ENCODE measurements around the gene CCNA2.

Gene CCNA2

GRCh38 chr4:121823505-121824170 lies at the start of gene CCNA2:
TSS of gene CCNA2 (minus strand) at chr4:121823883. CDS start at chr4:121823628, 255 bp downstream.
- peak; percentile 87 to 93 for DNase-seq (ENCODE audit: low read depth in 2 of 2)

- DNase-seq (ENCODE audit: low read depth in 2 of 2) = peak; percentile 92 to 95
Measured at GRCh38 chr4:121869841-121870822, 46.4 kb upstream of the CCNA2 start, which contains the start of gene BBS7. TSS of gene BBS7 (minus strand) at chr4:121870474. CDS start at chr4:121870313, 161 bp downstream.

DNA sequence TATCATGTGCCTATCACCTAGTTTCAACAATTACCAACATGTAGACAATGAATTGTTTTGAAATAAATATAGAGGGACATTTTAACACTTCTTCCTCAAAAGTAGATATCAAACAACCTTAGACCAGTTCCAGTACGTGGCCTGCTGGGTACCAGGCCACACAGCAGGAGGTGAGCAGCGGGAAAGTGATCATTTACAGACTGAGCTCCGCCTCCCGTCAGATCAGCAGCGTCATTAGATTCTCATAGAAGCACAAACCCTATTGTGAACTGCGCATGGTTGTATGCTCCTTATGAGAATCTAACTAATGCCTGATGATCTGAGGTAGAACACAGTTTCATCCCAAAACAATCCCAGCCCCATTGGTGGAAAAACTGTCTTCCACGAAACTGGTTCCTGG lies 40.1 kb upstream of the CCNA2 start:
- DNase-seq (ENCODE audit: low read depth in 2 of 2) = no peak

DNA sequence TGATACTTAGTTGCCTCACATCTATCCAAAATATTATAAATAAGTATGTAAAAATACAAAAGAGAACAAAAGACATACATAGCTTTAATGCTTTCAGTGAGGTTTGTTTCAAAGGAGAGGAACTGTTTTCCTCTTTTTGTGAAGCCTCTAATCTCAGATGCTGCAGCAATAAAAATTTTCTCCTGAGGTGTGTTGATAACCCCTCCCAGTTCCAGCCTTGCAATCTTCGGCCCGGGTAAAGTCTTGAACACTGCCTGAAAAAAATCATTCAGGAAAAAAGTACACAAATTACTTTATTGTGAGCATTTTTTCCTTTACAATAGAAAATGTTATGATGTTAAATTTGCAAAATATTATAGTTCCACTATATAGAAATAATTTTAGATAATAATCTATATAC lies 37.7 kb upstream of the CCNA2 start:
- DNase-seq (ENCODE audit: low read depth in 2 of 2) = no peak

GRCh38 chr4:121860121-121860520 lies 36.4 kb upstream of the CCNA2 start:
- DNase-seq (ENCODE audit: low read depth in 2 of 2) = no peak

GRCh38 chr4:121851354-121851753 lies 27.7 kb upstream of the CCNA2 start:
- no peak for DNase-seq (ENCODE audit: low read depth in 2 of 2)

DNA sequence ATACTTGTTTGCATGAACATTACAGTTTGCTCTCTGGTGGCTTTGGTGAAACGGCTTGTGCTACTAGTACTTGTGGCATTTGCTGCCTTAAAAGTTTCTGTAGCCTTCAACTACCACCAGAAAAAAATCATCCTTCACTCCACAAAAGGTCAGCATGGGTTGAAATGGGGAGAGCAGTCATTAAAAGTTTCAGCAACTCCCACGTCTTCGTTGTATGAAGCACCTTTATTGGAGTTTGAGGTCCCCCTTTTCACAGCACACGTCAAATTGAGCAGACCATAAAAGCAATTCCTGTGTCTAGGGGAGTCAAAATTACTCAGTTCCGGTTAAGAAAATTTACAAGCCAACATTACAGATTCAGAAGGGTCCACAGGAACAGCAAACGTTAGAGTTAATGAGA lies 23.0 kb upstream of the CCNA2 start:
- DNase-seq (ENCODE audit: low read depth in 2 of 2) = no peak

GRCh38 chr4:121842862-121843261 lies 19.2 kb upstream of the CCNA2 start:
- no peak for DNase-seq (ENCODE audit: low read depth in 2 of 2)

- DNase-seq (ENCODE audit: low read depth in 2 of 2) = no peak
Measured at GRCh38 chr4:121838136-121838535, 14.5 kb upstream of the CCNA2 start.

DNA sequence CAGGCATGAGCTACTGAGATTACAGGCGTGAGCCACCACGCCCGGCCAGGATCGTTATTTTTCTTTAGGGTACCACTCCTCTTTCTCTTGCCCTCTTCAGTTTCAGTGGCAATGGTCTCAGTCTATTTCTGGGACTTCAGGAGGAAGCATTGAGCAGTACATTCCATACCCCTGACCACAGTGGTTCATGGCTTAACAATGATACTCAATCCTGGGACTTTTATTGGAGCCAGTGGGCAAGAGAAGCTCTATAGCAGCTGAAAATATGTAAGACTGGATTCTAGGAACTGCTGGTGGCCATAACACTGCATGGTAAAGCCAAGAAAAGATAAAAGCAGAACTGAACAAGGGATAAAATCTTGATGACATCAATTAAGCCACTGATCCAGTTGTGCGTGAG lies 5.8 kb upstream of the CCNA2 start:
- no peak for DNase-seq (ENCODE audit: low read depth in 2 of 2)

DNA sequence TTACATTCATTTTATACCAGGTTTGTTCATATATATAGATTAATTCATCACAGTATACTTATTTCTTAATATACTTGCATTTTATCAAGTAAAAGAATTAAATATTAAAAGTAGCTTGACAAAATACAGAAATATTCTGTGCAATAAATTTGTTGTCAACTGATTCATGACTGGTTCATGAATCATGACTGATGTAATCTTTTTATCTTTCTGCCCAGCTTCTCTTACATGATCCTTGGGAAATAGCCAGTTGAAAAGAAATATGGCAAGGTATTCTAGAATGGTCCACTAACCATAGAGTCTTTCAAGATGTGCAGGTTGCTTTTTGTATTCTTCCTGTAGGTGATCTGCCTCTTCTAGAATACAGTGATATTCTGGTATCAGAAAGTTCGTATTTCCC lies 4.2 kb upstream of the CCNA2 start:
- DNase-seq (ENCODE audit: low read depth in 2 of 2) = no peak

DNA sequence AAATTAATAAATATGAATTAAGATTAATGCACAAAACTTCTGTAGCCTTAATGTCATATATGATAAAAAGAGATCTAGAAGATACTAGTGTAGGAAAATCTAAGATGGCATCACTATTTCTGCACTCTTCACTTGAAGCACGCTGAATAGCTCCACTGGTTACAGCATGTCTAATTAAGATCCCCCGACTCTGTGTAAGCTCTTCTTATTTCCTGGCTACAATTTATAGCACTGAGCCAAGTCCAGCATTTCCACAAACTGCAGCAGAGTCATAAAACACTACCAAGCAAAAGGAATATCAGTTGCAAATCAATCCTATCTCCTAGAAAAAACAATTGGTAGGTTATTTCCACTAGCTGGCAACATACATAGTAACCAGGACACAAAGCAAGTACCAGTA lies 1.3 kb upstream of the CCNA2 start:
- DNase-seq (ENCODE audit: low read depth in 2 of 2) = no peak

DNA sequence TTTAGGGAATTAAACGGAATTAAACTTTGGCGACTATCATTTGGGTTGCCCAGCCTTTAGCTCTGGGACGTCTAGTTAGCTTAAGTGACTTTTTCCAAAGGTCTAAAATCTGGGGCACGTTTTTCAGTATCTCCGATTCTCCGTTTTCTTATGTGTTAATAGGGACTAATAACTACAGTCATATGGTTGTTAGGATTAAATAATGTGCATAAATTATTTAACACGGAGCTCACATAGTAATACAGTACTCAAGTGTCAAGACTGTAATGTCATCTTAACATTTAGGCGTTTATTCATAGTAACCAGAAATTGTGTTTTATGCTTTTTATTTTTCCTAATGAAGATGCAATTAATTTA lies 466 bp upstream of the CCNA2 start:
- DNase-seq (ENCODE audit: low read depth in 2 of 2) = no peak

GRCh38 chr4:121822796-121823504 lies 733 bp downstream of the CCNA2 start:
- no peak for DNase-seq (ENCODE audit: low read depth in 2 of 2)

DNA sequence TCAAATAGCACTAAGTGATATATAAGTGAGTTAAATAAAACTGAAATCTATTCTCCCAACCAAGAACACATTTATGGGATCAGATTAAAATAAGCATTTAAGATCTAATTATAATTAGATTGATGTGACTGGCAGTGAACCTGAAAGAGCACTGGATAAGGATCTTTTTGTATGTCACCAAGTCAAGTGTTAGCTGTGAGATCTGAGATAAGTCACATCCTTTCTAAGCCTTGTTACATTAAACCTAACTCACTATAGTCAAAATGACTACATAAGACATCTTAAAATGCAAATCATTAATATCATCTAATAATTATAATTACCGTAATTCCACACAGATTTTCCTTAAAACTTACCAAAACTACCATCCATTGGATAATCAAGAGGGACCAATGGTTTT lies 1.6 kb downstream of the CCNA2 start:
- DNase-seq (ENCODE audit: low read depth in 2 of 2) = no peak

- DNase-seq (ENCODE audit: low read depth in 2 of 2) = no peak
Measured at GRCh38 chr4:121819216-121819965, 4.3 kb downstream of the CCNA2 start.

- no peak for DNase-seq (ENCODE audit: low read depth in 2 of 2)
Measured at GRCh38 chr4:121818215-121818614, 5.5 kb downstream of the CCNA2 start.

GRCh38 chr4:121817701-121818100 lies 6.0 kb downstream of the CCNA2 start:
- DNase-seq (ENCODE audit: low read depth in 2 of 2) = no peak

DNA sequence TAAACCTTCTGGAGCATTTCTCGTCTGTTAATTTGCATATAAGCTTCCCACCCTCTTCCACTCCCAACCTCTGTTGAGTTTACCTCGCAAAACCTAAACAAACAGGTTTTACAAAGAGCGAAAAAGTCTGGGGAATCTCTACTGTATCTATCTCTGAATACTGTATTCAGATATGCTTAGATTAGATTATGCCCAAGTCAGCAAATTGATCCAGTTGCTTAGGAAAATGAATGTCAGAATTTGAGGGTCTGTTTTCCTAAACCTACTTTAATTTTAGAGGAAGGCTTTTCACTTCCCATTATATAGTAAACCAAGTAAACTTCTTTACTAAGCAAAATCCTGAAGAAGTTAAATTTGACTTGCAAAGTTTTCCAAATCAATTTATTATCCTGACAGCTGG lies 6.7 kb downstream of the CCNA2 start:
- DNase-seq (ENCODE audit: low read depth in 2 of 2) = no peak

DNA sequence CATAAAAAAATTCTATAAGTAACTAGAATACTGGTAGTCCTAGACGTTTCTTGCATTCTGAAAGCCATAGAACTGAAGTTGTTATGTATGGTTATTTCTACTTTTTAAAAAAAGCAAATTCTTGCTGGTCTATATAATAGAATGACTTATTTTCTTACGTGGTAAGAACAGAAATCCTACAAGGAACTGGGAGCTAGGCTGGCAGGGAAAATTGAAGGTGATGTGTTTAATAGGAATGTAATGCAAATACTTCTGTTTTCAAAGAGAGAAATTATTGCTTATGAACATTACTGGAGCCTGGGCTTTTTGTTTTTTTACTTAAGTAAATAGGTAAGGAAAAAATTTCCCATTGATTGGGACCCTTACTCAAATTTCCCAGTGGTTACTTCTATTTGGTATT lies 8.9 kb downstream of the CCNA2 start:
- DNase-seq (ENCODE audit: low read depth in 2 of 2) = no peak

GRCh38 chr4:121811122-121811521 lies 12.6 kb downstream of the CCNA2 start:
- no peak for DNase-seq (ENCODE audit: low read depth in 2 of 2)

DNA sequence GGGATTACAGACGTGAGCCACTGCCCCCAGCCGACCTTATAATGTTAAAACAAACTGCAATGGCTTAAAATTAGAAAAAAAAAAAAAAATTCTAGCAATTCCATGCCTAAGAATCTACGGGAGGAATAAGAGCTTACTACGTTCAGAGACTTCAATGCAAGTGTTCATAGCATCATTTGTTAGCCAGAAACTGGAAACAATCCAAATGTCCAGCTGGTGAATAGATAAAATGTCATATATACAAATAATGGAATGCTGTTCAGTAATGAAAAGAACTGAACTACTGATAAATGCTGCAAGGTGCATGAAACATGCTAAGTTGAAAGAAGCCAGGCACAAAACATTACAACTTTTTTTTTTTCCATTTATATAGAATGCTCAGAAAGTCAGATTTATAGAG lies 17.3 kb downstream of the CCNA2 start:
- DNase-seq (ENCODE audit: low read depth in 2 of 2) = no peak

Measured in stimulated activated CD8-positive, alpha-beta memory T cell treated with anti-CD3 and anti-CD28 coated beads, Interleukin-7, amount 100 ng/mL, for 1 hour (primary cell).